ENCODE measurements around the gene ELP2.

DNA sequence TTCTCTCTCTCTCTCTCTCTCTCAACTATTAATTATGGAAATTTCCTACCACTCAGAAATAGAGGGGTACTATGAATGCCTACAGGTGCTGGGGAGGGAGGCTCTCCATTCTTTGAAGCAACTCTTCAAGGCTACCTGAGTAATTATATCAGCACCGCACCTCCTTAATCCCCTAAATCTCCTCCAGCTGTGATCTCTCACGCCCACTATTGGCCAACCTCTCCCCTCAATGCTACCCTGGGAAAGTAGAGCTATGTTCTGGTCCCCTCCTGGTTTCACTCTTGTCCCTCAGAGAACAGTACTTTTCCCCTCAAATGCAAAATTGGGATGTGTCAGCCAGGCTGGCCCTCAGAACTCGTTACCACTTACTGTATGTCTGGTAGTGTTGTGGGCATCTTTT, 59.2 kb downstream of the ELP2 start:
- TF ChIP-seq POLR2A (IDR thresholded peaks at IDR 0.05), result no peak
- TF ChIP-seq, protein P1, sequence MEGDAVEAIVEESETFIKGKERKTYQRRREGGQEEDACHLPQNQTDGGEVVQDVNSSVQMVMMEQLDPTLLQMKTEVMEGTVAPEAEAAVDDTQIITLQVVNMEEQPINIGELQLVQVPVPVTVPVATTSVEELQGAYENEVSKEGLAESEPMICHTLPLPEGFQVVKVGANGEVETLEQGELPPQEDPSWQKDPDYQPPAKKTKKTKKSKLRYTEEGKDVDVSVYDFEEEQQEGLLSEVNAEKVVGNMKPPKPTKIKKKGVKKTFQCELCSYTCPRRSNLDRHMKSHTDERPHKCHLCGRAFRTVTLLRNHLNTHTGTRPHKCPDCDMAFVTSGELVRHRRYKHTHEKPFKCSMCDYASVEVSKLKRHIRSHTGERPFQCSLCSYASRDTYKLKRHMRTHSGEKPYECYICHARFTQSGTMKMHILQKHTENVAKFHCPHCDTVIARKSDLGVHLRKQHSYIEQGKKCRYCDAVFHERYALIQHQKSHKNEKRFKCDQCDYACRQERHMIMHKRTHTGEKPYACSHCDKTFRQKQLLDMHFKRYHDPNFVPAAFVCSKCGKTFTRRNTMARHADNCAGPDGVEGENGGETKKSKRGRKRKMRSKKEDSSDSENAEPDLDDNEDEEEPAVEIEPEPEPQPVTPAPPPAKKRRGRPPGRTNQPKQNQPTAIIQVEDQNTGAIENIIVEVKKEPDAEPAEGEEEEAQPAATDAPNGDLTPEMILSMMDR (IDR thresholded peaks at IDR 0.05), result no peak
